ENCODE measurements around the gene MARCHF7.

DNA sequence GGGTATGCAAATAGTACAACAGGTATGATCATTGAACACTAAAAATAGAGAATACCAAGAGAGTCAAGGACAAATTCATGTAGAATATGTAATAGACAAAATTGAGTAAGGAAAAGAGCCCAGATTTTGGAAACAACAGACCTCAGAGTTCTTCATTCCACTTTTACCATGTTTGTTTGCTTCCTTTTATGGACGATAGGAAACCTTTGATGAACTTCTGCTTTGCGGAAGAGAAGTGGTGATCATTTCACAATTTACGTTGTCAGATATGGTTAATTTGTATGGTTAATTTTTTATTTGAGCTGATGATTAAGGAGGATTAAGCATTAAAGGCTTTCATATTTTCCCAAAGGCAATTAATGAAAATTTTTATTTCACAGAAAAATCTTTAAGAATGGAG, 16.3 kb downstream of the MARCHF7 start:
- TF ChIP-seq POLR2A (IDR thresholded peaks at IDR 0.05), result no peak
- TF ChIP-seq, protein P1, sequence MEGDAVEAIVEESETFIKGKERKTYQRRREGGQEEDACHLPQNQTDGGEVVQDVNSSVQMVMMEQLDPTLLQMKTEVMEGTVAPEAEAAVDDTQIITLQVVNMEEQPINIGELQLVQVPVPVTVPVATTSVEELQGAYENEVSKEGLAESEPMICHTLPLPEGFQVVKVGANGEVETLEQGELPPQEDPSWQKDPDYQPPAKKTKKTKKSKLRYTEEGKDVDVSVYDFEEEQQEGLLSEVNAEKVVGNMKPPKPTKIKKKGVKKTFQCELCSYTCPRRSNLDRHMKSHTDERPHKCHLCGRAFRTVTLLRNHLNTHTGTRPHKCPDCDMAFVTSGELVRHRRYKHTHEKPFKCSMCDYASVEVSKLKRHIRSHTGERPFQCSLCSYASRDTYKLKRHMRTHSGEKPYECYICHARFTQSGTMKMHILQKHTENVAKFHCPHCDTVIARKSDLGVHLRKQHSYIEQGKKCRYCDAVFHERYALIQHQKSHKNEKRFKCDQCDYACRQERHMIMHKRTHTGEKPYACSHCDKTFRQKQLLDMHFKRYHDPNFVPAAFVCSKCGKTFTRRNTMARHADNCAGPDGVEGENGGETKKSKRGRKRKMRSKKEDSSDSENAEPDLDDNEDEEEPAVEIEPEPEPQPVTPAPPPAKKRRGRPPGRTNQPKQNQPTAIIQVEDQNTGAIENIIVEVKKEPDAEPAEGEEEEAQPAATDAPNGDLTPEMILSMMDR (IDR thresholded peaks at IDR 0.05), result no peak
- TF ChIP-seq POLR2AphosphoS5 (IDR thresholded peaks at IDR 0.05), result no peak
- TF ChIP-seq EP300 (IDR thresholded peaks at IDR 0.05), result no peak

Measured in stomach (tissue), 4 donors.